ENCODE data around the gene FAM76A. TPM values are rescaled to one million over a fixed set of nuclear protein-coding genes. Genes with fewer than 3 reads are reported as not detected.
"Not testable (repeated sequence)": the region's sequence is repeated elsewhere in the genome, so short reads cannot be mapped to it uniquely, and the experiment has no call there.

FAM76A gene
- total RNA-seq, result 9.9 and 13.8 TPM in 2 replicates

- peak; percentile 100 for DNase-seq
These were observed at the start of gene FAM76A for GRCh38 chr1:27725374-27726172. TSS of gene FAM76A (plus strand) at chr1:27725961. CDS start at chr1:27726081, 120 bp downstream.

DNA sequence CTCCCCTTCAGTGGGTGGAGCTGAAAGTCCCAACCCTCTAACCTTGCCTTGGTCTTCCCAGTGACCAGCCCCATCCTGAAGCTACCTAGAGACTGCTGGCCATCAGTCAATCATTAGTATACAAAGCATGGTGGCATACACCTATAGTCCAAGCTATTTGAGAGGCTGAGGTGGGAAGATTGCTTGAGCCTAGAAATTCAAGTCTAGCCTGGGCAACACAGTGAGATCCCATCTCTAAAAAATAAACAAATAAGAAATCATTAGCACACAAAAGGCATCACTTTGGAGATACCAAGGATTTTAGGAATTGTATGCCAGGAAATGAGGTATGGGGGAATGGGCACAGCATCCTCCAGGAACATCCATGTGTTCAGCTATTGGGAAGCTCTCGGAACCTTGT lies 49.4 kb upstream of the FAM76A start:
- no peak for DNase-seq

DNA sequence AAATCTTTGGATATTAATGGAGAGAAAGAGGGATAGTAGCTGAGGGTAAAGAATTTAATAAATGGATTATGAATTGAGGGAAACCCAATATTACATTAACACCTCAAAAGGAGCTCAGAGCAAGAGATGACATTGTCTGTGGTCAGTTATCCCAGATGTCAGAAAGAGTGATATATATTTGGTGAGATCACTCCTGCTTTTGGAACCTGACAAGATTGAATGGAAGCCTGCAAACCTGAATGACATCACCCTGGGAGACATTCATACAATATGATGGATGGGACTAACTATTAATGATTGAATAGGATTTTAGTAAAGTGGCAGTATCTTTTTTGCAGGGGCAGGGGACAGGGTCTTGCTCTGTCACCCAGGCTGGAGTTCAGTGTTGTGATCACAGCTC lies 47.0 kb upstream of the FAM76A start:
- no peak for DNase-seq

- not testable (repeated sequence) for DNase-seq
These were observed 45.5 kb upstream of the FAM76A start for GRCh38 chr1:27680225-27680791.

GRCh38 chr1:27681580-27681979 lies 44.2 kb upstream of the FAM76A start:
- DNase-seq, result not testable (repeated sequence)

- DNase-seq, result no peak
These were observed 43.3 kb upstream of the FAM76A start for GRCh38 chr1:27682351-27682944.

GRCh38 chr1:27684176-27684575 lies 41.6 kb upstream of the FAM76A start:
- DNase-seq, result no peak

DNA sequence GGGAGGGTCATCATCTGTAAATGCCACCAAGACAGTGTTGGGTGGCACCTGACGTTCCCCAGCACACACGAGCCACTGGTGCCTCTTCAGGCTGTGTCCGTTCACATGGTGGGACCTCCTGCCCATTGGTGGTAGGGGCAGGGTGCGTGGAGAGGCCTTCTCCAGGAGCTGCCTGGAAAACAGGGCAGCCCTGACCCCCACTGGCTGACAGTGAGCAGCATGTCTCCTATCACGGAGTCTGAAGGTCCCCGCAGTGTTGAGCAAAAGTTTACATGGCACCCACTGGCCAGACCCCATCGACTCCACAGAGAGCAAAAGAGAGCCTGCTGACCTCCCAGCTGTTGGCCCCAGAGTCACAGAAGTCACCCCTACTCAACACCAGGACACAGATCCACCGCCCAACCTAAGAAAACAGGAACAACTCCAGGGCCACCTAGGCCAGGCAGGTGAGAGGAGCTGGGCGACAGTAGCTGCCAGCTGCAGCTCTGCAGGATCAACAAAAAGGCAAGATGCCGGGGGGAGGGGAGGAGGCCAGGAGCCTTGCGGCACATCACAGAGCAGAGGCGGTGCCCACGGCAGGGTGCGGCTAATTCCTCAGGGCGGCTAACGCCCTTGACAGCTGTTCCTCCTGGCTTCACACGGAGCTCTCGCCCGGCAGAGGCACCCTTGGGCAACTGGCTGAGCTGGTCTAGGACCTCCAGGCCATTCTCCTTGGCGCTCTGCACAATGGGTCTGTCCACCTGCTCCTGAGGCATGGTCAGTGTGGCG lies 39.4 kb upstream of the FAM76A start:
- no peak for DNase-seq

DNA sequence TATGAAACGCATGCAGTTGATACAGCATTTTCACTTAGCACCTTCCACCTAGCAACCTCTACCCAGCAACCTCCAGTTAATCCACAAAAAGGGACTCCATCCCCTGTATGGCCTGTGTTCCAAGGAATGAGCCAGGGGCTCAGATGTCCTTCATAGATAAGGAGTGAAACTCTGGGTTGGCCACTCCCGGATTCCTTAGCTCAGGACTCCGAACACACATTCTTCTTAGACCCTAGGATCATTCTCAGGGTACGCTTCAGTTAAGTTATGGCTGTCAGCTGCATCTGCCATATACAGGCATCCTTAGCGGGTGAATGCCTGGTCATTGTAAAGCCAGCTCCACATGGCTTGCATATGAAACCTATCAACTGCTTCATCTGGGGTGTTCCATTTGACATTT lies 37.9 kb upstream of the FAM76A start:
- no peak for DNase-seq

GRCh38 chr1:27689423-27690173 lies 36.2 kb upstream of the FAM76A start:
- DNase-seq, result no peak

- no peak for DNase-seq
These were observed 35.6 kb upstream of the FAM76A start for GRCh38 chr1:27690183-27690582.

- DNase-seq, result not testable (repeated sequence)
These were observed 28.9 kb upstream of the FAM76A start for GRCh38 chr1:27696835-27697234.

GRCh38 chr1:27704958-27705357 lies 20.8 kb upstream of the FAM76A start:
- no peak for DNase-seq

DNA sequence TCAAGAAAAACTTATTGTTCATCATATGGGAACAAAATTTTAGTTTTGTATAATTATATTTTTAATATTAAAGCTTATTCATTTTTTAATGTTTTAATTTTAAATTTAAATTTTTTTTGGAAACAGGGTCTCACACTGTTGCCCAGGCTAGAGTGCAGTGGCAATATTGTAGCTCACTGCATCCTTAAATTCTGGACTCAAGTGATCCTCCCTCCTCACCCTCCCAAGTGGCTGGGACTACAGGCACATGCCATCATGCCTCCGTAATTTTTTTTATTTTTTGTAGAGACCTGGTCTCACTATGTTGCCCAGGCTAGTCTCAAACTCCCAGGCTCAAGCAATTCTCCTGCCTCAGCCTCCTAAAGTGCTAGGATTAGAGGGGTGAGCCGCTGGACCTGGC lies 20.2 kb upstream of the FAM76A start:
- DNase-seq, result no peak

DNA sequence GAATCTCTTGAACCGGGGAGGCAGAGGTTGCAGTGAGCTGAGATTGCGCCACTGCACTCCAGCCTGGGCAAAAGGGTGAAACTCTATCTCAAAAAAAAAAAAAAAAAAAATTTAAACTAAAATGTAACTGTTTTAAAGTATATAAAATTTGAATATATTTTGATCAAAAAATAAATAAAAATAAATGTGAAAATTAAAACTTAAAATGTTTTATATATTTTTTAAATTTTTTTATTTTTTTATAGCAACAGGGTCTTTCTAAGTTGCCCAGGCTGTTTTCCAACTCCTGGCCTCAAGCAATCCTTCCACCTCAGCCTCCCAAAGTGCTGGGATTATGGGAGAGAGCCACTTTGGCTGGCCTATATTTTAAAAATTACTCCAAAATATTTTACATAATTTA lies 15.2 kb upstream of the FAM76A start:
- DNase-seq, result no peak

DNA sequence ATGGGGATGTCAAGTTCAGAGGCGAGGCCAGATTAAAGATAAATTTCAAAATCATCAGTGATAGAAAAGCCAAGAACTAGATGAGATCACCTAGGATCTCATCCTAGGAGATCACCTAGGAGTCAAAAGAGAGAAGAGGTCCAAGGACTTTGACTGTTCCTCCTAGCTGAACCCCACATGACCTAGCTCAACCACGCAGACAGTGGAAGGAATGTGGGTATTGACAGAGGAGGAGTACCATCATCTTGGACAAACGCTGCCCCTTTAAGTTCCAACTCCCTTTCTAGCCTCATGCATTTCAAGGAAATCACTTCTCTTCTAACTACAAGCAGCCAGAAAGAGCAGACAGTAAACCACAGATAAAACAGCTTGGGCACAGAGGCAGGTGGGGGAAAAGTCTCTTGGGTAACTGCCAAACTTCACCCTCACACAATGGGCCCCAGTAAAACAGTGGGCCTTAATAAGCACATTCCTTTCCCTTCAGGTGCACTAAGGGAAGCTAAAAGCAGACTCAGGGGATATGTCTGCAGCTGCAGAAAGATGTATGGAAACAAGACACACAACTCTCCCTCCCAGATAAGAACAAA lies 12.5 kb upstream of the FAM76A start:
- peak; percentile 0 for DNase-seq

- no peak for DNase-seq
These were observed 11.8 kb upstream of the FAM76A start for GRCh38 chr1:27713869-27714513.

DNA sequence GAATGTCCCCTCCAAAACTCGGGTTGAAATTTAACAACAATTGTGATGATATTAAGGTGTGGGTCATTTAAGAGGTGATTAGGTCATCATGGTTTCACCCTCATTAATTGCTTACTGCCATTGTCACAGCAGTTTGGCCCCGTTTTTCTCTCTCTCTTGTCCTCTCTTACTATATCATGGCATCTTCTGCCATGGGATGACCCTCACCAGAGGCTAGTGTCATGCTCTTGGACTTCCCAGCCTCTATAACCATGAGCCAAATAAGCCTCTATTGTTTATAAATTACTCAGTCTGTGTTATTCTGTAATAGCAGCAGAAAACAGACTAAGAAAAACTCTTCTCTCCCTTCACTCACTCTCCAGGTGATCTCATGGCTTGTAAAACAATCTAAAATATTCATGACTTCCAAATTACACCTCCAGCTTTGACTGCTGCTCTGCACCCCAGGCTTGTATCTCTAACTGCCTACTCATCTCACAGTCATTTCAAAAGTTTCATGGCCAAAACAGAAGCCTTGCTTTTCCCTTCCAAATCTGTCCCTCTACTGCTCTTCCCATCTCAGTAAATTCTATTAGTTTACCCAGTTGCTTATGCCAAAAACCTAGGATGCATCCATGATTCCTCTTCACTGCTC lies 9.4 kb upstream of the FAM76A start:
- no peak for DNase-seq

GRCh38 chr1:27719286-27720251 lies 6.2 kb upstream of the FAM76A start:
- DNase-seq, result peak; percentile 37

DNA sequence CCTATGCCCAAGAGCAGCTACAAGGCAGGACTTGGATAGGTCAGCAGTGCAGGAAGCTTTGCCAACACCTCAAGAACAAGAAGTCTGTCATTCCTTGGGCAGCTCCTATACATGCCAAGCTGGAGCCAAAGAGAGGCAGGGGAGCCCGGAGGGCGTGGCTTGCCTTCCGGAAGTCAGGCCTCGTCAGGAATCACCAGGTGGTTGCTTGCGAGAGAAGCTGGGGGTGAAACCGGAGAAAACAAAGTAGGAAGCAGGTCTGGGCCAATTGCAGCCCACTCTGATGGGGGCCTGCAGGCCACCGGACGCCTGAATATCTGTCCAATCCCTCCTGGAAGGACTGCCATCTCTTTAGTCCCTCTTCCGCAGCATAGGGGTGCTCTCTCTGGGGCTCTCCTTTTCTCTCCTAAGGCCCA lies 794 bp upstream of the FAM76A start:
- peak; percentile 29 for DNase-seq
